Neural cell (in vitro differentiated cells): ENCODE data around the gene SNPH.

Experiments
- CTCF ChIP-seq: fragments of 450-650 bp; IDR thresholded peaks from 2 replicates; pipeline ENCODE4 v1.5.1; 2014; ENCODE audit warnings: antibody characterized with exemption, mild to moderate bottlenecking, moderate library complexity; ENCODE audit not compliant: poor library complexity, severe bottlenecking
- EP300 ChIP-seq: fragments of 450-650 bp; conservative IDR thresholded peaks from 2 replicates; pipeline ENCODE4 v1.6.1; 2014; ENCODE audit warnings: antibody characterized with exemption, mild to moderate bottlenecking, moderate library complexity; ENCODE audit not compliant: poor library complexity, severe bottlenecking
- EZH2 ChIP-seq: fragments of 200-600, 300-800 bp; shearing (Covaris generic), sonication (generic); IDR thresholded peaks from 2 replicates; pipeline ENCODE4 v1.6.1; 2014; ENCODE audit warnings: antibody characterized with exemption, low read length, borderline replicate concordance, mild to moderate bottlenecking; ENCODE audit not compliant: insufficient read depth, poor library complexity, severe bottlenecking
- POLR2AphosphoS5 ChIP-seq: IDR thresholded peaks from 2 replicates; pipeline ENCODE4 v1.6.1; 2012
- RAD21 ChIP-seq: fragments of 450-650 bp; conservative IDR thresholded peaks from 2 replicates; pipeline ENCODE4 v1.6.1; 2014; ENCODE audit warnings: antibody characterized with exemption, mild to moderate bottlenecking, moderate library complexity
- REST ChIP-seq: IDR thresholded peaks from 2 replicates; pipeline ENCODE4 v1.6.1; 2012; ENCODE audit warnings: borderline replicate concordance
- SMC3 ChIP-seq: fragments of 450-650 bp; conservative IDR thresholded peaks from 2 replicates; pipeline ENCODE4 v1.6.1; 2014; ENCODE audit warnings: antibody characterized with exemption, mild to moderate bottlenecking, moderate library complexity; ENCODE audit not compliant: poor library complexity
- TAF1 ChIP-seq: IDR thresholded peaks from 2 replicates; pipeline ENCODE4 v1.6.1; 2012; ENCODE audit warnings: low read depth

GRCh38 chr20:1295276-1295930 lies 29.3 kb downstream of the SNPH start:
- TF ChIP-seq CTCF (no peak), EZH2 (no peak), SMC3 (no peak), RAD21 (no peak), REST (no peak), EP300 (no peak), TAF1 (no peak), POLR2AphosphoS5 (no peak)
